ENCODE results near the gene CDS1.

CDS1 gene

DNA sequence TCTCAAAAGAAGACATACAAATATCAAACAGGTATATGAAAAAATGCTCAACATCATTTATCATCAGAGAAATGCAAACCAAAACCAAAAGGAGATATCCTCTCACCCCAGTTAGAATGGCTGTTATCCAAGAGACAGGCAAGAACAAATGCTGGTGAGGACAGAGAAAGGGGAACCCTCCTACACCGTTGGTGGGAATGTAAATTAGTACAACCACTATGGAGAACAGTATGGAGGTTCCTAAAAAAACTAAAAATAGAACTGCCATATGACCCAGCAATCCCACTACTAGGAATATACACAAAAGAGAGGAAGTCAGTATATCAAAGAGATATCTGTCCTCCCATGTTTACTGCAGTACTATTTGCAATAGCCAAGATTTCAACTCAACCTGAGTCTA lies 83.5 kb downstream of the CDS1 start:
- TF ChIP-seq, protein P1, sequence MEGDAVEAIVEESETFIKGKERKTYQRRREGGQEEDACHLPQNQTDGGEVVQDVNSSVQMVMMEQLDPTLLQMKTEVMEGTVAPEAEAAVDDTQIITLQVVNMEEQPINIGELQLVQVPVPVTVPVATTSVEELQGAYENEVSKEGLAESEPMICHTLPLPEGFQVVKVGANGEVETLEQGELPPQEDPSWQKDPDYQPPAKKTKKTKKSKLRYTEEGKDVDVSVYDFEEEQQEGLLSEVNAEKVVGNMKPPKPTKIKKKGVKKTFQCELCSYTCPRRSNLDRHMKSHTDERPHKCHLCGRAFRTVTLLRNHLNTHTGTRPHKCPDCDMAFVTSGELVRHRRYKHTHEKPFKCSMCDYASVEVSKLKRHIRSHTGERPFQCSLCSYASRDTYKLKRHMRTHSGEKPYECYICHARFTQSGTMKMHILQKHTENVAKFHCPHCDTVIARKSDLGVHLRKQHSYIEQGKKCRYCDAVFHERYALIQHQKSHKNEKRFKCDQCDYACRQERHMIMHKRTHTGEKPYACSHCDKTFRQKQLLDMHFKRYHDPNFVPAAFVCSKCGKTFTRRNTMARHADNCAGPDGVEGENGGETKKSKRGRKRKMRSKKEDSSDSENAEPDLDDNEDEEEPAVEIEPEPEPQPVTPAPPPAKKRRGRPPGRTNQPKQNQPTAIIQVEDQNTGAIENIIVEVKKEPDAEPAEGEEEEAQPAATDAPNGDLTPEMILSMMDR (IDR thresholded peaks at IDR 0.05; ENCODE audit: low read depth, low read length) = no peak
- no peak for DNase-seq (ENCODE audit: low read depth in 2 of 2)

DNA sequence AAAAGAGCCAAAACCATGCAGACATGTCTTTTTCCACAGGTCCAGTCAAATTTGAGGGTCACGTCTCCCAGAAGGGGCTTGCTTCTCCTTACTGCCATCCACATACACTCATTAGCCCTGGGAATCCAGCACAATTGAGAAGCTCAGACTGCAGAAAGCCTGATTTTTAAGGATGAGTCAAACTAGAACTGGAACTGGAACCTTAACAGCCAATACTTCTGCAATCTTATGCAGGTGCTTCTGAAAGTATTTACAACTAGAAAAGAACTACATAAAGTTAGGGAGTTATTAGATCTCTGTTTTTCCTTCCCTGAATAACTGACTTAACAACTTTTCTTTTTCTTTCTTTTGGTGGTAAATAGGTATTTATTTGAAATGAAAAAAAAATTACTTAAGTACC lies 86.3 kb downstream of the CDS1 start:
- no peak for DNase-seq (ENCODE audit: low read depth in 2 of 2)
- TF ChIP-seq, protein P1 (IDR thresholded peaks at IDR 0.05; ENCODE audit: low read depth, low read length) = no peak
- no peak overlapping the region for H3K4me3 ChIP-seq (replicated peaks in 1 of 2; ENCODE audit: low read depth in 2 of 2, low read length in 2 of 2)

More for the DNA sequence above, 83.5 kb downstream of the CDS1 start:
- no peak overlapping the region for H3K4me3 ChIP-seq (replicated peaks in 1 of 2; ENCODE audit: low read depth in 2 of 2, low read length in 2 of 2)

DNA sequence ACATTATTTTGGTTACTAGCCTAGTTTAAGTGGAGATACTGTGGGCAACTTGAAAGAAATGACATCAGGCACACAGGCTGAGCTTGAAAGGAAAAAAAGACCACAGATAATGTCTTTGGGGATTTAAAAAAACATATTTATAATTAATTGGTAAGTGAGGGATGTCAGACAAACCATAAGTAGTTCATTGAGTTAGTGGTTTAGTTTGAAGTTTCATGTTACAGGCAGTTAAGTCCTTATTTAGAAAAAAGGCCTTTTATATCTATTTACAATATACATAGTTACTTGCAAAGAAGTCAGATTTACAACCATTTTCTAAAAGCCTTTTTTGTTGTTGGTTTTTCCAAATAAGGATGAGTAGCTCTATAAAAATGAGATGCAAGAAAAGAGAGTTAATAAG lies 89.2 kb downstream of the CDS1 start:
- TF ChIP-seq, protein P1 (IDR thresholded peaks at IDR 0.05; ENCODE audit: low read depth, low read length) = no peak
- no peak overlapping the region for H3K4me3 ChIP-seq (replicated peaks in 1 of 2; ENCODE audit: low read depth in 2 of 2, low read length in 2 of 2)
- DNase-seq (ENCODE audit: low read depth in 2 of 2) = no peak

DNA sequence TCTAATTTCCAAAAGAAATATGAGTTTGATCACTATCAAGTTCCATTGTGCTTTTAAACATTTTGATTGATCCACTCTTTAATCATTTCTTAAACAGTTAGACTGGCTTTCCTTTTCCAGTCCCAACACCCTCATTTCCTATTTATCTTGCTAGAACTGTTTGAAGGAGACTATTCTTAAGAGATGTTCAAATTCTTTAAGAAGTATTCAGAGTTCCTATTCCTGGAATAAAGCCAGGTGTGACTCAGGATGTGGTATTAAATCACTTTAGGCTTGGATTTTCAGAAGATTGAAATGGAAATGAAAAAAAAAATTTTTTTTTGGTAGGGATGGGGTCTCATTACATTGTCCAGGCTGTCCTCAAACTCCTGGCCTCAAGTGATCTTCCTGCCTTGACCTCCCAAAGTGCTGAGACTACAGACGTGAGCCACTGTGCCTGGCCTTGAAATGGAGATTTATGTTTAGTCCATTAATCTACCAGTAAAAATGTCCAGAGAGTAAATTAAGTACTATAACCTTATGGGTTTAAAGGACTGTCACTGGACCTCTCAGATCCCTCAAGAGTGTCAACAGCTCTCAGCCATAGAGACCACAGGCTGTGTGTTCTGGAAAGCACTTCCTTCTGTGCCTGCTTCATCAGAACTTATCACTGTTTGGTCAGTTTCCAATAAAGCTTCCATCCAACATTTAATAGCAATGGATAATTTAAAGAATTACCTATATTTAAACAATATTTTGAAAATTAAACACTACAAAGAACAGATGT lies 90.7 kb downstream of the CDS1 start:
- H3K4me3 ChIP-seq (replicated peaks in 1 of 2; ENCODE audit: low read depth in 2 of 2, low read length in 2 of 2) = no peak overlapping the region
- DNase-seq (ENCODE audit: low read depth in 2 of 2) = peak; percentile 86 to 95
- TF ChIP-seq, protein P1 (IDR thresholded peaks at IDR 0.05; ENCODE audit: low read depth, low read length) = no peak

DNA sequence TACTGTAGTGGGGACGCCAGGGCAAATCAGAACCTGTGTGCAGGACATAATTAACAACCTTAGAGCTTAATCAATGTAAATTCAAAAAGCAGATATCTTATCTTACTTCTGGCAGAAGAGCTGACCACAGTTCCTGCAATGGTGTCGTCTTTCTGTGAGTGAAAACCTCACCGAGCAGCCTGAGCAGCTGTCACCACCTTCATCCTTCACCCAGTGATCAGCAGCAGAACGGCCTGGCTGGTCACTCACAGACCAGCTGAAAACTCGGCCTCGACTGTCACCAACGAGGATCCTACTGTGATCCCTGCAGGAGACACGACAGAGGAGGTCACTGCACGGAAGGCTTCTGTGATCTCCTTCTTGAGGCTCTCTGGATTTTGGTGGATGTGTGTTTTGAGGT lies 94.2 kb downstream of the CDS1 start:
- H3K4me3 ChIP-seq (replicated peaks in 1 of 2; ENCODE audit: low read depth in 2 of 2, low read length in 2 of 2) = no peak overlapping the region
- no peak for DNase-seq (ENCODE audit: low read depth in 2 of 2)
- TF ChIP-seq, protein P1 (IDR thresholded peaks at IDR 0.05; ENCODE audit: low read depth, low read length) = no peak

DNA sequence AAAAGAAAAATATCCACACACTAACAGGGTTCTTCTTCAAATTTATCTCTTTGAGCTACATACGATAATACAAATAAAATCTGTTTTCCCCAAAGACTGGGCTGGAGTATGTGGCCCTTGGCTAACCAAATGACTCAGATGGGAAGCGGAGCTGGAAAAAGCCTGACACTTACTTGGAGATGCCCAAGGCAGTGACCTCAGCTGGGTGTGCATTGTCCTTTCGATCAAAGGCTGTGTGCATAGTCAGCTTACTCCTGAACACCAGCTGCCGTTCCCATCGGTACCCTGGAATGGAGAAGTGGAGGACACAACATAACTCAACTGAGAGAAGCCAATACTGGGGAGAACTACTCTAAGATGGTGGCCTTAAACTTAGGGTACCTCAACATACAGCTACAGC lies 95.1 kb downstream of the CDS1 start:
- DNase-seq (ENCODE audit: low read depth in 2 of 2) = peak in 1 of 2 donors; percentile 11
- H3K4me3 ChIP-seq (replicated peaks in 1 of 2; ENCODE audit: low read depth in 2 of 2, low read length in 2 of 2) = no peak overlapping the region
- TF ChIP-seq, protein P1 (IDR thresholded peaks at IDR 0.05; ENCODE audit: low read depth, low read length) = no peak

All from cardiac fibroblast (primary cell).